PC-9 (cell line): ENCODE data around the gene ZRANB1.

Experiments
- EZH2 ChIP-seq: fragments of 200-600 bp; sonication (generic); IDR thresholded peaks from 2 replicates; pipeline ENCODE4 v1.8.0; 2017; ENCODE audit warnings: antibody characterized with exemption, low read depth
- TF ChIP-seq, protein P1 (sequence below): fragments of 200-600 bp; sonication (generic); conservative IDR thresholded peaks from 2 replicates; pipeline ENCODE4 v1.6.1; 2017; ENCODE audit warnings: mixed run types, antibody characterized with exemption, mild to moderate bottlenecking, moderate library complexity

DNA sequence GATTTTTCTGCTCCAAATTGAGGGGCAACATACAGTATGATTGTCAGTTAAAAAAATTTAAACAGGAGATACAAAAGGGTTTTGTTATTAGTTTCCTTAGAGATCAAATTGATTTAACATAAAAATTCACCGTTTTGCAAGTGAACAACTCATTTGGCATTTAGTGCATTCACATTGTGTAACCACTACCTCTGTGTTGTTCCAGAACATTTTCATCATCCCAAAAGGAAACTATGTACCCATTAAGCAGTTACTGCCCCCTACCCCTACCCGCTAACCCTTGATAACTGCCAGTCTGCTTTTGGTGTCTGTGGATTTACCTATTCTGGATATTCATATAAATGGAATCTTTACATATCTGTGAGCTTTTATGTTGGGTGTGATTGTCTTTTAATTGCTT lies 3.1 kb downstream of the ZRANB1 start:
- TF ChIP-seq, protein P1, sequence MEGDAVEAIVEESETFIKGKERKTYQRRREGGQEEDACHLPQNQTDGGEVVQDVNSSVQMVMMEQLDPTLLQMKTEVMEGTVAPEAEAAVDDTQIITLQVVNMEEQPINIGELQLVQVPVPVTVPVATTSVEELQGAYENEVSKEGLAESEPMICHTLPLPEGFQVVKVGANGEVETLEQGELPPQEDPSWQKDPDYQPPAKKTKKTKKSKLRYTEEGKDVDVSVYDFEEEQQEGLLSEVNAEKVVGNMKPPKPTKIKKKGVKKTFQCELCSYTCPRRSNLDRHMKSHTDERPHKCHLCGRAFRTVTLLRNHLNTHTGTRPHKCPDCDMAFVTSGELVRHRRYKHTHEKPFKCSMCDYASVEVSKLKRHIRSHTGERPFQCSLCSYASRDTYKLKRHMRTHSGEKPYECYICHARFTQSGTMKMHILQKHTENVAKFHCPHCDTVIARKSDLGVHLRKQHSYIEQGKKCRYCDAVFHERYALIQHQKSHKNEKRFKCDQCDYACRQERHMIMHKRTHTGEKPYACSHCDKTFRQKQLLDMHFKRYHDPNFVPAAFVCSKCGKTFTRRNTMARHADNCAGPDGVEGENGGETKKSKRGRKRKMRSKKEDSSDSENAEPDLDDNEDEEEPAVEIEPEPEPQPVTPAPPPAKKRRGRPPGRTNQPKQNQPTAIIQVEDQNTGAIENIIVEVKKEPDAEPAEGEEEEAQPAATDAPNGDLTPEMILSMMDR, result no peak
- no peak for TF ChIP-seq EZH2
